SK-N-DZ (cell line): ENCODE data around the gene DTL.
A peak's percentile ranks its signal among the peaks of the same experiment; 100 is the strongest.

Experiments used
- DNase-seq: peaks from one replicate; pipeline ENCODE4 v3.0.0-alpha.2; 2015; ENCODE audit warnings: low spot score

DTL gene

GRCh38 chr1:212091438-212092121, 56.0 kb downstream of the DTL start:
- no peak for DNase-seq

GRCh38 chr1:212097360-212097759, 61.8 kb downstream of the DTL start:
- no peak for DNase-seq

- no peak for DNase-seq
These were observed 62.8 kb downstream of the DTL start for GRCh38 chr1:212098310-212098709.

DNA sequence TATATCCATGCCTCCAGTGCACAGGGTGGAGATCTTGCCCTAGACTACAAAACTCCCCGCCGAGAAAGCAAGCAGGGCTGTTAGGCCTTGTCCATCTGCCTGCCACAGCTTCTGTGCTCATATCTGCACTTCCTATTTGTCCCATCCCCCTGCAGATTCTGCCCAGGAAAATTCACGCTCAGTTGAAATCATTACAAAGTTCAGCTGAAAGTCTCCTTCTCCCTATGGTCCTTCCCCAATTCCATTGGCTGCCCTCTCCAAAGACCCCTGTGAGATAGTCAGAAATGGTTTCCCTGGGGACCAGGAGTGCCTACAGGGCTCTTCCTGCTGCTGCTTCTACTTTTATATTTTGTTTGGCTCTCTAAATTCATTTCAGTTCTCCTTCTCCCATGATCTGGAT, 63.2 kb downstream of the DTL start:
- no peak for DNase-seq

DNA sequence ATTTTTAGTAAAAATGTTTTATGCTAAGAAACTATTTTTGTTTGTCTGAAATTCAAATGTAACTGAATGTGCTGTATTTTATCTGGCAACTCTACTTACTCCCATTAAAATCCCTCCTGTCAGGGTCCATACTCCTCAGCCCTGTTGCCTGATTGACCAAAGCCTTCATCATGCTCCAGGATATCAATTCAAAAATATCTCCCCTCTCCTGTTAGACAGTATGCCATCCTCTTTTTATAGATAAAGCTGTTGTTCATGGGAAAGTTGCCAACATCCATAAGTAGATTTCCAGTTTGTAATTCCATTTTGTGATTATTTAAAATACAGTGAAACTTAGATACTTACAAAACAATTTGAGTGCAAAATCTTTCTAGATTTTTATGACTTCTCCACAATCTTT, 65.7 kb downstream of the DTL start:
- DNase-seq = no peak

DNA sequence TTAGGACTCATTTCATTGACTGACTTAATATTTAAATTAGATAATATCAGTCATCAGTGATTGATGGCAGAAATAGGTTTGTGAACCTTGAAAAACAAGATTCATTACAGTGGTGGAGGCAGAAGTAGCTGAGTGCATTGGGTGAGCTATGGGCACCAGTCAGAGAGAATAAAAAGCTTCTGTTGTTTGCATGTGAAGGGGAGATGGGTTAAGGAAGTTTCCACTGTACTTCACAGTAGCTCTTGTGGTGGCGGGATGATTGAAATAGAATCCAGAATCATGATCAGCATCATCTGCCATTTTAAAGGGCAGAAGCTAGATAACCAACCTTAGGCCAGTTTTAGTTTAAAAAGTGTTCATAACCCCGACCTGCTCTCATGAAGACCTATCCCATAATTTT, 66.2 kb downstream of the DTL start:
- DNase-seq = no peak

DNA sequence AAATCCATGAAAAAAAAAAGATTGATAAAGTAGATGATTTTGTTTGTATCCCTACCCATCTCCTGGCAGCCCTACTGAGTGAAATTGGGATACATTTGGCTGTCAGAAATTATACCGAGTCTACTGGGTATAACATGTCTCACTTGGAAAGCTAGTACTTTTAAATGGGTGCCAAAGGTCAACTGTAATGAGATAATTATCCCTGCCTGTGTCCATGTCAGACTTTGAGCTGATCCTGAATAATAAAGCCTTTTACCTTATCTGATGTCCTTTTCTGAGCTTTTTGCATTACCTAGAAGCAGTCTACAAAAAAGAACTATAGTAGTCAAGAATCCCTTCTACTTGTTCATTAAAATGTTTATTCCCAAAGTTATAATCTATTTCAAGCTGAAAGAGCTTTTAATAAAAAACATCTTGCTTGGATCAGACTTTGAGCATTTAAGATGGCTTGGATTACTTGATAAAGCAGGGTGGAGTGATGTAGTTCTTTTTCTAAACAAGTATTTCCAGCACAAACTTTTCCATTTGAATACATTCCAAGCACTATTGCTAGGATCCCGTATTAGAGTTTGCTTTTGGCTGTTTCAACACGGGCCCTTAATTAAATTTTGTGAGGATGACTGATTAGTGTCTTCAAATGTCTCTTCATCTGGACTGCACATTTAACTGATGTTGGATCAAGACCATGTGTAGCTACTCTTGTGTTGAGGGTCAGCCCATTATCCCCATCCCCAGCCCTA, 69.2 kb downstream of the DTL start:
- peak; percentile 27 for DNase-seq

GRCh38 chr1:212106286-212106792, 70.8 kb downstream of the DTL start:
- no peak for DNase-seq

DNA sequence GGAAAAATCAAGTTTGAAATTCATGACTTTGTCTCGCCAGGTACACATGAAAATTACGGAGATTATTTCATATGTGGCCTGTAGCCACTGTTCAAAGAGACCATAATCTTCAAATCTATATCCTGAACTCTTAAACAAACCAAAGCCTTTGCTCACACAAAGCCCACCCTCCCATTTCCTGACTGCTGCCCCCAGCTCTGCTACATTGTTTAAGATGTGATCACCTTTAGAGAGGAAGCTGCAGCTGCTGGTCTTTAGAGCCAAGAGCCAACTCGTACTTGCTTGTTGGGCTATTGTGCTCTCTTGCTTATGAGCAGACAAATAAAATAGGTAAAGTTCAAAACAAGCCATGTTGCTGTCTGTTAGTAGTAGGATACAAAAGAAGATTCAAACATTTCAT, 71.9 kb downstream of the DTL start:
- DNase-seq = no peak

DNA sequence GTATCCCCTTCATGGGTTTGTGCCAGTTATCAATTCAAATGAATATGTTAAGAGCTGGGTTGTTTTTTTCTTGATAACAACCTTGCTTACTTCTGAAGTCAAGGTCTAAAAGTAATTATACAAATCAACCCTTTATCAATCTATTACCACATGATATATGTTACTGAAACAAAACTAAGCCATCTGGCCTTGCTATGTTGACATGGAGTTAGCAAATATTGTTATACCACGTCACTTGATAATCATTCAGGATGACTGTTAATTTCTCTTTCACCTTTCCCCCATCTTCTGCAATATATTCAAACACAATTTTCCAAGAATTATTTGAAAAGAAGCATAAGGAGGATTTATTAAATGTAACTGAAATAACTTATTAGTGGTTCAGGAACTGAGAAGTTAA, 72.6 kb downstream of the DTL start:
- no peak for DNase-seq

- no peak for DNase-seq
These were observed 73.4 kb downstream of the DTL start for GRCh38 chr1:212108981-212109380.

- no peak for DNase-seq
These were observed 74.2 kb downstream of the DTL start for GRCh38 chr1:212109728-212110127.

- no peak for DNase-seq
These were observed 75.1 kb downstream of the DTL start for GRCh38 chr1:212110617-212111016.

DNA sequence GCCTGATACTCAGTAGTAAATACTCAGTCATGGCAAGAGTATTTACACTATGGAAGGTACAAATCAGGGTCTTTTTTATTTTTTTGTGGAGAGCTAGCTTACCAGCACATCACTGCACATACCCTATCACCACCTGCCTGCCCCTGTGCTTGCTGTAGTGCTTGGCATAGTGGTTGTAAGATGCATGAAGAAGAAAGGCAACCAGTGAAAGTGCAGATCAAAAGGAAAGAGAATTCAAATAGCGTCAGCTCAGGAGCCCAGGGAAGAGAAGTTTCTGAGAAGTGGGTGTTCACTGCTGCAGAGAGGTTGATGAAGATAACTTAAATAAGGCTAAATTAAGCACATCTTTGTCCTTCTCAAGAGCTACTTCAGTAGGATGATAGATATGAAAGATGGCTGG, 76.0 kb downstream of the DTL start:
- no peak for DNase-seq

GRCh38 chr1:212113706-212114105, 78.2 kb downstream of the DTL start:
- no peak for DNase-seq

- DNase-seq = no peak
These were observed 82.8 kb downstream of the DTL start for GRCh38 chr1:212118167-212118871.

DNA sequence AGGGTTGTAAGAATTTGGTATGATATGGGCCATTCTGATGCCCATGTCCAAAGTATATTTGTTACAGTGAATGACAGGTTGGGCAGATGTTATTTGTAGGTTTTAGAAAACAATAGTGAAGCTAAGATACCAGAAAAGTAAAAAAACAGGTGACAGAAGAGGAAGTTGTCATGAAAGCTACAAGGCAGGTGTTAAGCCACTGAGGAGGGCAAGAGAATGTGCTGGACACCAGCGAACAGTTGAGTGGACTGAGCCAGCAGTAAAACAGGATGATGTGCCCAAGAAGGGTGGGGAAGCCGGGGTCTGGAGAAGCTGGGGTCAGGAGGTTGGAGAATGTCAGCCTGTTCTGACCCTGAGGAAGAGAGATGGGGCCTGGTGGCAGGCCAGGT, 83.3 kb downstream of the DTL start:
- no peak for DNase-seq

DNA sequence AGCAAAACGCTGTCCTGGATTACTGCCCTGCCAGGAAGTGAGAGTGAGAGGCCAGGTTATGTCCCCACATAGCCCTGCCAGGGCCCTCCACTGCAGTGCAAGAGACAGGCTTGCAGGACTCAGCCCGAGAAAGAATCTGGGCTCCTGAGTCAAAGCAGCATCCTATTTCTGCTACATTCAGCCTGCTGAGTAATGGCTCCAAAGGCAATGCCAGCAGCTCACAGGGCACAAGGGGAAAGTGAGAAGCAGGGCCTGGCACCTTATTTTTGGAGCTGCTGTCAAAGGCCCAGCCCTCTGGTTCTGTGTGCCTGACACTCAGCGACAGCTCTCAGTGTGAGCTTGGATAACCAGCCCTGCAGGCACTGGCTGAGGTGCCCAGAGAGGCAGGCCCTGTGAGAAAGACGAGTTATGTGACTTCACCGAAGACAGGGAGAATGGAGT, 83.9 kb downstream of the DTL start:
- DNase-seq = no peak

DNA sequence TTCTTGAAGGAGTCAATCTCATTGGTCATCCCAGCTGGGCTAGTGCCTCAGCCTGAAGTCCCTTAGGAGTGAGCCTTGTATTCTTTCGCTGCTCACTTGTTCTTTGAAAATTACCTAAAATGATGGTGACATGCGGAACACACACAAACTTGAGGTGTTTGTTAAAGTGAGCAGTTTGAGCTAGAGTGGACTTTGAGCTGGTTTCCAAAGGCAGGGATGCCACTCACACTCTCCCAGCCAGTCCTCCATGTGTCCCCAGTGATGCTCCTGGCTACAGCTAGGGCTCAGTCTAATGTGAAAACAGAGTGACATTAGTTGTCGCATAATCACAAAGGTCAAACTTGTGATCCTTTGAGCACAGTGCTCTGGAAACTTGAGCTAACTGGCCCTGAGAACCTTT, 84.3 kb downstream of the DTL start:
- DNase-seq = no peak

GRCh38 chr1:212121779-212122178, 86.2 kb downstream of the DTL start:
- no peak for DNase-seq

GRCh38 chr1:212124690-212125582, 89.4 kb downstream of the DTL start:
- no peak for DNase-seq

- DNase-seq = no peak
These were observed 90.1 kb downstream of the DTL start for GRCh38 chr1:212125654-212126053.
